Astrocyte of the spinal cord (primary cell): ENCODE results near the gene CNKSR3.

Experiments used
- DNase-seq: peaks from one replicate; pipeline ENCODE4 v3.0.0; 2011; ENCODE audit warnings: low read depth, low spot score
- H3K4me3 ChIP-seq: 2 replicates; pipeline ENCODE4 v1.5.1; 2011; ENCODE audit warnings: low read depth, mild to moderate bottlenecking, low read length, moderate library complexity
- in situ Hi-C: cut with HindIII; loops from 2 replicates; pipeline ENCODE4 v1.10.0; 2017; ENCODE audit warnings: low sequenced_read_pairs
- TF ChIP-seq, protein P1 (sequence below): IDR thresholded peaks from 2 replicates; pipeline ENCODE4 v1.5.1; 2012; ENCODE audit warnings: low read depth, mild to moderate bottlenecking, low read length, inconsistent platforms

CNKSR3 gene

GRCh38 chr6:154356690-154357089, 153.8 kb downstream of the CNKSR3 start, which contains the start of gene IPCEF1:
Gene IPCEF1, minus strand, starts transcription at chr6:154356803. Its CDS starts 90,856 bp downstream, at chr6:154265947.
- in situ Hi-C loops, result no loop called here
- H3K4me3 ChIP-seq, result no peak within 1 kb of the TSS
- no peak for DNase-seq
- TF ChIP-seq, protein P1, sequence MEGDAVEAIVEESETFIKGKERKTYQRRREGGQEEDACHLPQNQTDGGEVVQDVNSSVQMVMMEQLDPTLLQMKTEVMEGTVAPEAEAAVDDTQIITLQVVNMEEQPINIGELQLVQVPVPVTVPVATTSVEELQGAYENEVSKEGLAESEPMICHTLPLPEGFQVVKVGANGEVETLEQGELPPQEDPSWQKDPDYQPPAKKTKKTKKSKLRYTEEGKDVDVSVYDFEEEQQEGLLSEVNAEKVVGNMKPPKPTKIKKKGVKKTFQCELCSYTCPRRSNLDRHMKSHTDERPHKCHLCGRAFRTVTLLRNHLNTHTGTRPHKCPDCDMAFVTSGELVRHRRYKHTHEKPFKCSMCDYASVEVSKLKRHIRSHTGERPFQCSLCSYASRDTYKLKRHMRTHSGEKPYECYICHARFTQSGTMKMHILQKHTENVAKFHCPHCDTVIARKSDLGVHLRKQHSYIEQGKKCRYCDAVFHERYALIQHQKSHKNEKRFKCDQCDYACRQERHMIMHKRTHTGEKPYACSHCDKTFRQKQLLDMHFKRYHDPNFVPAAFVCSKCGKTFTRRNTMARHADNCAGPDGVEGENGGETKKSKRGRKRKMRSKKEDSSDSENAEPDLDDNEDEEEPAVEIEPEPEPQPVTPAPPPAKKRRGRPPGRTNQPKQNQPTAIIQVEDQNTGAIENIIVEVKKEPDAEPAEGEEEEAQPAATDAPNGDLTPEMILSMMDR, result no peak

- no peak overlapping the region for H3K4me3 ChIP-seq
- in situ Hi-C loops, result no loop called here
- DNase-seq, result no peak
- TF ChIP-seq, protein P1, result no peak
These were observed 154.4 kb downstream of the CNKSR3 start for GRCh38 chr6:154356113-154356512.

DNA sequence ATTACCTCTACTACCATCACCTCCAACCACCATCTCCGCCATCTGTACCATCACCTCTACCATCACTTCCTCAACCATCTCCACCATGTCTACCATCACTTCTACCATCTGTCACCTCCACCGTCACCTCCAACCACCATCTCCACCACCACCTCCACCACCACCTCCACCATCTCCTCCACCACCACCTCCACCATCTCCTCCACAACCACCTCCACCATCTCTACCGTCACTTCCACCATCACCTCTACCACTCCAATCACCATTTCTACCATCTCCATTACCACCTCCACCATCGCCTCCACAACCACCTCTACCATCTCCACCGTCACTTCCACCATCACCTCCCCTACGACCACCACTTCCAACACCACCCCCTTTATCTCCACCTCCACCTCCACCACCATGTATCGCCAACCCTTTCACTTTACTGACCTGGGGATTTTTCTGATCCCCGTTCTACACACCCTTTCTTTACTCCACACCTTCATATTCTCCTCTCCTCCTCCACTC, 156.2 kb downstream of the CNKSR3 start:
- no peak overlapping the region for H3K4me3 ChIP-seq
- in situ Hi-C loops, result no loop called here
- no peak for DNase-seq
- TF ChIP-seq, protein P1, result no peak

DNA sequence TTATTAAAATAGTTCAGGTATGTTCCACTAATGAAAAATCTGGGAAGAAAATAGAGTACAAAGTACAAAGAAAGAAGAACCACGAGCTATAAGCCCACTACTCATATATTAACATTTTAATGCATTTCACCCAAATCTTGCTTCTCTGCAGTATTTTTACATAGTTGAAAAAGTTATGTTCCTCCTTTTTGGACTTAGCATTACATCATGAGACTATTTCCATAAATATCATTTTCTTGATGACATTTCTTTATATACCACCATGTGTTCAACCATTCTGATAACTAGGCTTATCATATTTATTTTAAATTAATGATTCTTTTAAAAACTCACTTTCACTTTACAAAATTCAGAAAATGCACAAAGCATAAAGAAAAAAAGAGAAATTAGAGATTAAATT, 156.9 kb downstream of the CNKSR3 start:
- TF ChIP-seq, protein P1, result no peak
- no peak for DNase-seq
- in situ Hi-C loops, result no loop called here
- H3K4me3 ChIP-seq, result no peak overlapping the region

DNA sequence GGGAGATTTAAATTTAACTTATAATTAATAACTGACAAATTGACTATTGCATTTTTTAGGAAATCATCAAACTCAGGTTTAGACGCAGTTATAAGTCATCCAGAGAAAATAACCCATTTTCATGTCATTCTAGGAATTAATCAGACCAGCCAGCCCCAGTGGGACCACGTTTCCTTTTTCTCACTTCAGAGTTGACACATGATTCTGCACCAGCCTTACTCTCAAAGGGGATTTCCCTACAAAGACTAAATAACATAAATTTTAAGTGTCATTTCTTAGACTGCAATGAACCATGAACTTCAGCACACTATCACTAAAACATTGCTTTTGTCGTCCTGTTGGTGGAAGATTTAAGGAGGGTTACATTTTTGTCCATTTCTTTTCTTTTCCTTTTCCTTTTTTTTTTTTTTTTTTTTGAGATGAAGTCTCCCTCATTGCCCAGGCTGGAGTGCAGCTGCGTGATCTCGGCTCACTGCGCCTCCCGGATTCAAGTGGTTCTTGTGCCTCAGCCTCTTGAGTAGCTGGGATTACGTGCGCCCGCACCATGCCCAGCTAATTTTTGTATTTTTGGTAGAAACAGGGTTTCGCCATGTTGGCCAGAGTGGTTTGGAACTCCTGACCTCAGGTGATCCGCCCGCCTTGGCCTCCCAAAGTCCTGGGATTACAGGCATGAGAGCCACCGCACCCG, 157.4 kb downstream of the CNKSR3 start:
- in situ Hi-C loops, result no loop called here

GRCh38 chr6:154350293-154350692, 160.2 kb downstream of the CNKSR3 start:
- in situ Hi-C loops, result no loop called here
- H3K4me3 ChIP-seq, result no peak overlapping the region
- TF ChIP-seq, protein P1, result no peak
- peak; percentile 43 for DNase-seq

More for the DNA sequence above, 157.4 kb downstream of the CNKSR3 start:
- H3K4me3 ChIP-seq, result no peak overlapping the region
- no peak for DNase-seq
- TF ChIP-seq, protein P1, result no peak
